GM10266 (cell line): Measurements from ENCODE around the gene PRB3.

ENCODE experiments used
- DNase-seq: peaks from one replicate; pipeline ENCODE4 v3.0.0; 2012; ENCODE audit errors: extremely low spot score
- TF ChIP-seq, protein P1 (sequence below): IDR thresholded peaks from 2 replicates; pipeline ENCODE4 v1.5.1; 2012; ENCODE audit warnings: mild to moderate bottlenecking, low read depth; ENCODE audit not compliant: control insufficient read depth, insufficient read depth; ENCODE audit errors: missing control alignments

Gene PRB3

DNA sequence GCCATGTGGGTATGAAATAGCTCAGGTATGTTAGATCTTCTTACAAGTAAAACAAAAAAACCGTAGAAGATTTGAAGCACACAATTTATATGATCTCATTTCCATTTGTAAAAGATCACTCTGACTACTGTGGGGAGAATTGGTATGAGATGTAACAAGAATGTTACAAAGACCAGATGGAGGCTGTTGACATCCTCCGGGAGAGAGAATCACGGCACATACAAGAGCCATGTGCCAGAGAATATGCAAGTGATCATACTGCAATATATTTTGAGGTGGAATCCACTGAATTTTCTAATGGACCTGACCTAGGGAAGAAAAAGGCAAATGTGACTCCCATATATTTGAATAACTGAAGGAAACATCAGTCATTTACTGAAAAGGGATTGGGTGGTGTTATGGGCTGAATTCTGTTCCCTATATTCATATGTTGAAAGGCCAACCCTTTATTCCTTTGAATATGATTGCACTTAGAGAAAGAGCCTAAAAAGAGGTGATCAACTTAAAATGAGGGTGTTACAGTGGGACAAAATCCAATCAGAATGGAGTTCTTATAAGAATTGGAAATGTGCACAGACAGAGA lies 29.1 kb downstream of the PRB3 start:
- DNase-seq, result no peak
- TF ChIP-seq, protein P1, sequence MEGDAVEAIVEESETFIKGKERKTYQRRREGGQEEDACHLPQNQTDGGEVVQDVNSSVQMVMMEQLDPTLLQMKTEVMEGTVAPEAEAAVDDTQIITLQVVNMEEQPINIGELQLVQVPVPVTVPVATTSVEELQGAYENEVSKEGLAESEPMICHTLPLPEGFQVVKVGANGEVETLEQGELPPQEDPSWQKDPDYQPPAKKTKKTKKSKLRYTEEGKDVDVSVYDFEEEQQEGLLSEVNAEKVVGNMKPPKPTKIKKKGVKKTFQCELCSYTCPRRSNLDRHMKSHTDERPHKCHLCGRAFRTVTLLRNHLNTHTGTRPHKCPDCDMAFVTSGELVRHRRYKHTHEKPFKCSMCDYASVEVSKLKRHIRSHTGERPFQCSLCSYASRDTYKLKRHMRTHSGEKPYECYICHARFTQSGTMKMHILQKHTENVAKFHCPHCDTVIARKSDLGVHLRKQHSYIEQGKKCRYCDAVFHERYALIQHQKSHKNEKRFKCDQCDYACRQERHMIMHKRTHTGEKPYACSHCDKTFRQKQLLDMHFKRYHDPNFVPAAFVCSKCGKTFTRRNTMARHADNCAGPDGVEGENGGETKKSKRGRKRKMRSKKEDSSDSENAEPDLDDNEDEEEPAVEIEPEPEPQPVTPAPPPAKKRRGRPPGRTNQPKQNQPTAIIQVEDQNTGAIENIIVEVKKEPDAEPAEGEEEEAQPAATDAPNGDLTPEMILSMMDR, result no peak

DNA sequence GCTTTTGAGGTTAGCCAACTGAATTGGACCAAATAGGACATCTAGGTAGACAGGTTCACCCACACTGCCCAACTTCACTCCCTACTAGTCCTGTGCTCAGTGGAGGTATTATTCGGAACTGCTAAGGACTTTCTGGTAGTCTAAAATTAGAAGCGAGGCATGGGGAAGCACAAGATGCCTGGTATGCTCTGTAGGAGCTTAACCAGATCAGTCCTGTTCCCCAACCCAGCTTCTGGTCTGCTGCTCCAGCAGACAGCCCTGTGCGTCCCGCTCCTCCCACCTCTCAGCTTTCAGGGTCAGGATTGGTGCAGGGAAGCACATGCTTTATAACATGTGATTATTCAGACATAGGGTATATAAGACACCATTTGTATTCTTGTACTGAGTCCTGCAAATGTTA lies 31.2 kb downstream of the PRB3 start:
- no peak for DNase-seq
- TF ChIP-seq, protein P1, result no peak

DNA sequence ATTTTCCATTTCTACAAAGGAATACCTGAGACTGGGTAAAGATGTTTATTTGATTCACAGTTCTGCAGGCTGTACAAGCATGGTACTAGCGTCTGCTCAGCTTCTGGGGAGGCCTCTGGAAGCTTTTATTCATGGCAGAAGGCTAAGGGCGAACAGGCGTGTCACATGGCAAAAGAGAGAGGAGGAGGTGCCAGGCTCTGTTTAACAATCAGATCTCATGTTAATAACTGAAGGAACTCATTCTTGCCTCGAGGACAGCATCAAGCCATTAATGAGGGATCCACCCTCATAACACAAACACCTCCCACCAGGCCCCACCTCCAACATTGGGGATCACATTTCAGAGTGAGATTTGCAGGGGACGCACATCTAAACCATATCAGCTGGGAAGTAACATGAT lies 36.0 kb downstream of the PRB3 start:
- DNase-seq, result no peak
- TF ChIP-seq, protein P1, result no peak

DNA sequence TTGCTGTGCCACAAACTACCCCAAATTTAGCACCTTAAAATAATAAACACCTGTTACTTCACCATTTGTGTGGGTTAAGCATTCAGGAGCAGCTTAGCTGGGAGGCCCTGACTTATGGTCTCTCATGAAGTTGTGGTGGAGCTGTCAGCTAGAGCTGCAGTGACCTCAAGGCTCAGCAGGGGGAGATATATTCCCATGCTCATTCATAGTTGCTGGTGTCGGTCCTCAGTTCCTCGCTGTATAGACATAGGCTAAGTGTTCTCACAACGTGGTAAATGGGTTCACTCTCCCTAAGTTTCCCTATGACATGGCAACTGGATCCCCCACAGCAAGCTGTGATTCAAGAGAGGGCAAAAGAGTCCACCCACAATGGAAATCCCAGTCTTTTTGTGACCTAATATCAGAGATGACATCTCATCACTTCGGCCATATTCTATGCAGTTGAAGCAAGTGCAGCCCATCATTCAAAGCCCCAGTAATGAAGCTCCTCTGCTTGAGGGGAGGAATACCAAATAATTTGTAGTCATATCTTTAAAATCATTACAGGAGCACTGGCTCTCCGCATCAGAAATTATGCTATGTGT lies 41.1 kb downstream of the PRB3 start:
- DNase-seq, result peak; percentile 45
- TF ChIP-seq, protein P1, result peak; percentile 69

DNA sequence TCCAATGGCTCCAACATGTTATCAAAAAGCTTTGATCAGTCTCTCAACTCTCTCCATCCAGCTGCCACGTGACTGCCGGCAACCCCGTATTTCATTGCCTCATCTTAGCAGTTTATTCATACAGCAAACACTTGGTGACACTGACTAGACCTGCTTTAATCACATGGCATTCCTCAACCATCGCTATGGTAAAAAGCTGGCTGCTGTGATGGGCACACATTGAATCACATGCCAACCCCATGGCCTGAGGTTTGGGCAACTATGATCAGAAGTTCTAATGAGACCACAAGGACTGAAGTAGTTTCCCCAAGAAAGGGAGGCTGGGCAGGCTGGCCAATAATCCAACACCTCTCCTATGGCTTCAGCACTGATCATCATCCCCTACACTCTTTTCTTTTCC lies 42.1 kb downstream of the PRB3 start:
- no peak for DNase-seq
- TF ChIP-seq, protein P1, result no peak
